Lung (tissue), 12 donors: ENCODE measurements around the gene FLVCR2. TPM values are rescaled to one million over a fixed set of nuclear protein-coding genes. Genes with fewer than 3 reads are reported as not detected.

Source experiments
- ATAC-seq: fragments of 200-7000 bp; cut with Tn5 transposase; one replicate; pipeline ENCODE4 v1.9.1; 2020; ENCODE audit warnings: moderate number of reproducible peaks; ENCODE audit not compliant: insufficient read depth, low FRiP score
- DNase-seq, 3 donors: peaks; one replicate each; pipeline ENCODE4 v3.0.0-alpha.2; 2013 to 2017
- H3K27ac ChIP-seq, 2 donors: one replicate each; pipeline ENCODE4 v1.5.1; 2013; ENCODE audit warnings: mild to moderate bottlenecking in 2 of 2, moderate library complexity in 2 of 2, control low read depth in 1 of 2, inconsistent platforms in 1 of 2, low read depth in 1 of 2, low read length in 1 of 2
- H3K27me3 ChIP-seq, 3 donors: one replicate each; pipeline ENCODE4 v1.5.1; 2013; ENCODE audit warnings: low read length in 2 of 3; ENCODE audit not compliant: control insufficient read depth in 3 of 3, insufficient read depth in 3 of 3
- H3K36me3 ChIP-seq, 4 donors: one replicate each; pipeline ENCODE4 v1.5.1; 2013; ENCODE audit warnings: low read length in 4 of 4, mild to moderate bottlenecking in 1 of 4, moderate library complexity in 1 of 4; ENCODE audit not compliant: control insufficient read depth in 4 of 4, insufficient read depth in 4 of 4
- H3K4me1 ChIP-seq, 5 donors: one replicate each; pipeline ENCODE4 v1.5.1; 2013; ENCODE audit warnings: low read length in 5 of 5, mild to moderate bottlenecking in 2 of 5, moderate library complexity in 1 of 5; ENCODE audit not compliant: control insufficient read depth in 5 of 5, insufficient read depth in 5 of 5
- H3K4me3 ChIP-seq: one replicate; pipeline ENCODE4 v1.5.1; 2013; ENCODE audit warnings: mild to moderate bottlenecking, control low read depth, moderate library complexity
- H3K9ac ChIP-seq, 2 donors: one replicate each; pipeline ENCODE4 v1.5.1; 2013; ENCODE audit warnings: low read length in 2 of 2, control low read depth in 1 of 2; ENCODE audit not compliant: insufficient read depth in 1 of 2
- H3K9me3 ChIP-seq, 4 donors: one replicate each; pipeline ENCODE4 v1.5.1; 2013; ENCODE audit warnings: low read length in 3 of 4, mild to moderate bottlenecking in 1 of 4, moderate library complexity in 1 of 4; ENCODE audit not compliant: control insufficient read depth in 4 of 4, insufficient read depth in 3 of 4
- WGBS, 2 donors: extraction: QIAGEN DNeasy Blood & Tissue Kit; methylation state at CpG; one replicate each; pipeline ENCODE4 v1.1.7; 2013; 5-methylcytosine and 5-hydroxymethylcytosine counted together
- polyA plus RNA-seq, 2 donors: library from polyadenylated mRNA; stranded (reverse); fragments of 200-250 nt; gene quantifications; one replicate each; pipeline ENCODE4 v1.2.1, GENCODE V29; 2013
- total RNA-seq, 2 donors: library from RNA; depleted of rRNA in 1 of 2; stranded (reverse); fragments of >200 nt in 1 of 2; gene quantifications; one replicate each; pipeline ENCODE4 v1.2.1, GENCODE V29; 2014 to 2021
- TF ChIP-seq, protein P1 (sequence below): IDR thresholded peaks from 2 replicates; pipeline ENCODE4 v1.5.1; 2012; ENCODE audit warnings: mild to moderate bottlenecking; ENCODE audit errors: control extremely low read depth, extremely low read depth
- donor health status: control.
- donor health status: control.
- donor health status: Bipolar disorder and iron deficiency.
- donor health status: healthy.
- donor health status: DM: yes; HTN: yes; CAD: no.

Gene FLVCR2
- total and polyA plus RNA-seq, 4 donors, result 4.7 to 37.6 (median 20.5) TPM

DNA sequence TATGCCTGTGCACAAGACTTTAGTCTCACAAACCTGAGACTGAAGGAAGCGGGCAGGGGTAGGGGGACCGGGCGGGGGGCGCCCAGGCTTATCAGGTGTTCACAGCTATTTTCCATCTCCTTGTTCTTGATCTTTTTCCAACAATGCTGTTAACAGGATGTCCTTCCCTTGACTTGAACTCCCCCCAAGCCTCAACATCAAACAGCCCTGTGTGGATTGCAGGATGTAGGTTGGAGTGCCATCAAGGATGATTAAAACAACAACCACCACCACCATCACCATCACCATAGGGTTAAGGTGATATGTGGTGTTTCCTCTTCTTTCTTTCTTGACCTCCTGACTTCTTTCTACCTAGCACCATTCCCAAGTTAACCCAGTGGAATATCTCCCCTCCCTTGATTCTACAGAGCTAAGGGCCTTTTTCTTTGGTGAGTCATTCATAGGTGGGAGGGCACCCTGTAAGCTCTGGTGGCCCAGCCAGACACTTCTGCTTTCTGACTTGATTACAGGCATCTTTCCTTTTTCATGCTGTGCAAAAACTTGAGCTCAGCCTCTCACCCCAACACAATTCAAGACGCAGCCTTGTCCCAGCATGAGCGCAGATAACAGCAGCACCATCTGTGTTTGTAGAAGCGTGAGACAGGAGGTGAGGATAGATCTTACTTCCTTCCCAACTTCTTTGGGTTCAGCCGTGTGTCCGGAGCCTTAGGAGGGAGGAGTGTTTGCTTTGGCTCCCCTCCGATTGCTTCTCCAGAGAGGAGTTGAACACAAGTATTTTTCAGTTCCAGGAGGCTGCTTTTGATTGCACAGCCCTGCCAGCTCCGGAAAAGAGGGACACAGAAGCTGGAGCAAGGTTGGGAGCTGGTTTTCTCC lies 26.8 kb downstream of the FLVCR2 start:
- DNase-seq (peak in 2 of 3 donors; percentile 15 to 27), ATAC-seq (peak; percentile 76)
- 47 to 49% methylated on average over 11 of the region's 11 CpGs for WGBS, 2 donors
- Histone ChIP-seq H3K4me3 (no peak overlapping the region), H3K9ac (peak overlapping the region in 1 of 2 donors; percentile 1), H3K27me3 (no peaks in the 10 kb centered on the region), H3K36me3 (no peaks in the 10 kb centered on the region), H3K9me3 (peaks cover 0 to 5% (median 0%) of the 10 kb centered on the region in 4 donors), H3K27ac (peak overlapping the region in 1 of 2 donors; percentile 44), H3K4me1 (peaks cover 0 to 14% (median 6%) of the 10 kb centered on the region in 5 donors)
- TF ChIP-seq, protein P1, sequence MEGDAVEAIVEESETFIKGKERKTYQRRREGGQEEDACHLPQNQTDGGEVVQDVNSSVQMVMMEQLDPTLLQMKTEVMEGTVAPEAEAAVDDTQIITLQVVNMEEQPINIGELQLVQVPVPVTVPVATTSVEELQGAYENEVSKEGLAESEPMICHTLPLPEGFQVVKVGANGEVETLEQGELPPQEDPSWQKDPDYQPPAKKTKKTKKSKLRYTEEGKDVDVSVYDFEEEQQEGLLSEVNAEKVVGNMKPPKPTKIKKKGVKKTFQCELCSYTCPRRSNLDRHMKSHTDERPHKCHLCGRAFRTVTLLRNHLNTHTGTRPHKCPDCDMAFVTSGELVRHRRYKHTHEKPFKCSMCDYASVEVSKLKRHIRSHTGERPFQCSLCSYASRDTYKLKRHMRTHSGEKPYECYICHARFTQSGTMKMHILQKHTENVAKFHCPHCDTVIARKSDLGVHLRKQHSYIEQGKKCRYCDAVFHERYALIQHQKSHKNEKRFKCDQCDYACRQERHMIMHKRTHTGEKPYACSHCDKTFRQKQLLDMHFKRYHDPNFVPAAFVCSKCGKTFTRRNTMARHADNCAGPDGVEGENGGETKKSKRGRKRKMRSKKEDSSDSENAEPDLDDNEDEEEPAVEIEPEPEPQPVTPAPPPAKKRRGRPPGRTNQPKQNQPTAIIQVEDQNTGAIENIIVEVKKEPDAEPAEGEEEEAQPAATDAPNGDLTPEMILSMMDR, result no peak

DNA sequence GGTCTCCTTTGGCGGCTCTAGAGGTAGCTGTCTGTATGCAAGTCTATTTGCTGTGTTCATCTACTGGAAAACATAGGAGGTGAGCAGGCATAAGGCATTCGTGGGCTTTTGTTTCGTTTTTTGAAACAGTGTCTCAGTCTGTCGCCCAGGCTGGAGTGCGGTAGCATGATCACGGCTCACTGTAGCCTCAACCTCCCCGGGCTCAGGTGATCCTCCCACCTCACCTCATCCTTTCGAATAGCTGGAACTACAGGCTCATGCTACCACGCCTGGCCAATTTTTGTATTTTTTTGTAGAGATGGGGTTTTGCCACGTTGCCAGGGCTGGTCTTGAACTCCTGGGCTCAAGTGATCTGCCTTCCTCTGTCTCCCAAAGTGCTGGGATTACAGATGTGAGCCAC lies 27.5 kb downstream of the FLVCR2 start:
- Histone ChIP-seq H3K9ac (no peak overlapping the region), H3K4me3 (no peak overlapping the region), H3K9me3 (peaks cover 0 to 5% (median 0%) of the 10 kb centered on the region in 4 donors), H3K27ac (peak overlapping the region; percentile 9 to 44), H3K36me3 (no peaks in the 10 kb centered on the region), H3K4me1 (peaks cover 0 to 14% (median 7%) of the 10 kb centered on the region in 5 donors), H3K27me3 (no peaks in the 10 kb centered on the region)
- DNase-seq (no peak), ATAC-seq (no peak)
- 68 to 83% methylated on average over 10 of the region's 10 CpGs for WGBS, 2 donors
- TF ChIP-seq, protein P1, result no peak

DNA sequence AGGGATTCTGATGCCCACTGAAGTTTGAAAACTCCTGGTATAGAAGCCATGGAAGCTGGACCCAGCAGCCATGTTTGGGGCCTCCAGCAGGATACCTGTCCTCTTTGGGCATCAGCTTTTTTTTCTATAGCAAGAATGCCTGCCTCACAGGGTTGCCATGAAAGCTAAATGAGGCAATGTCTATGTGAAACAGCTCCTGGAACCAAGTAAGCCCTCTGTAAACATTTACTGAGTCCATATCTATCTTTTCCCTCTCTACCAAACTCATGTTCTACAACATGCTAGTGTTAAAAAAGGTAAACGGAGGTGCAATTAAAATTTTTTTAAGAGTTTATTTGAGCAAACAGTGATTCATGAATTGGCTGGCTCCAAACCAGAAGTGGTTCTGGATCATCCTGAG lies 28.6 kb downstream of the FLVCR2 start:
- DNase-seq, result no peak
- Histone ChIP-seq H3K4me1 (peaks cover 0 to 11% (median 7%) of the 10 kb centered on the region in 5 donors), H3K9me3 (peaks cover 0 to 5% (median 0%) of the 10 kb centered on the region in 4 donors), H3K9ac (no peak overlapping the region), H3K4me3 (no peak overlapping the region), H3K36me3 (no peaks in the 10 kb centered on the region), H3K27me3 (no peaks in the 10 kb centered on the region), H3K27ac (no peak overlapping the region)
- 68 to 94% methylated on average over 1 of the region's 1 CpG for WGBS, 2 donors
- ATAC-seq, result no peak
- TF ChIP-seq, protein P1, result no peak
